ENCODE results near the gene KIZ.

Gene KIZ

DNA sequence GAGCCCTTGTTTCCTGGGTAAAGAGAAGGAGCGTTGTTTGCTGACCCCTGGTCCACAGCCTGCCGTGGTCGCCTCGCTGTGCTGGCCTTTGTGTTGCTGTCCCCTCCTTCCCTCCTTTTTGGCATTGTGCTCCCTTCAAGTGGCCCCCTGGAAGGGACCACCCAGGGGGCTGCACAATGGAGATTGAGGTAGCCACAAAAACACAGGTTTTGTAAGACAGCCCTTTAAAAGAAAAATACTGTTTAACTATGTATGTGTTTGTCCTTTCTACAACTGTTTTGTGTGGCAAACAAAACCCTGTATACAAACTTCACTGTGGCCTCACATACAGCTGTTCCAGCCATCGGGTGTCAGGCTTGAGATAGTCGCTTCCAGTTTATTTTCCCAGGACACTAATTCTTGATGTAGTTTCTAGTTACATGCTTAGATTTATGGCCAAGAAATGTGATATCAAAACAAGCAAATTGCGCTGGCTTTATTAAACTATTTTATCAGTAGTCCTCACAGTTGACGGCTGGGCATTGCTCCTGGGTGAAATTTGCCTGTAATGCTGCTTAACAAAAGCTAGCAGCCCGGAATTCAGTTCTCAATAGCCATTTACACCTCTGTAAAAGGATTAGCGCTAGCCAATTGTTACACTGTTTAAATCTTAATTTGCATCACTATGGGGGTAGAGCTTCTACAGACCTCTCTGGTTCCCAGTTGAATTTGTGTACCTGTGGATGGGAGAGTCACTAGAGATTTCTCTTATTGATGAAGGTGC is 64.1 kb downstream of the KIZ start:
- no peak overlapping the region for H3K9ac ChIP-seq (ENCODE audit: low read length)
- H3K4me1 ChIP-seq (ENCODE audit: control insufficient read depth, insufficient read depth, low read length), result no peaks in the 10 kb centered on the region
- H3K36me3 ChIP-seq (ENCODE audit: control insufficient read depth, insufficient read depth, low read length), result no peaks in the 10 kb centered on the region

DNA sequence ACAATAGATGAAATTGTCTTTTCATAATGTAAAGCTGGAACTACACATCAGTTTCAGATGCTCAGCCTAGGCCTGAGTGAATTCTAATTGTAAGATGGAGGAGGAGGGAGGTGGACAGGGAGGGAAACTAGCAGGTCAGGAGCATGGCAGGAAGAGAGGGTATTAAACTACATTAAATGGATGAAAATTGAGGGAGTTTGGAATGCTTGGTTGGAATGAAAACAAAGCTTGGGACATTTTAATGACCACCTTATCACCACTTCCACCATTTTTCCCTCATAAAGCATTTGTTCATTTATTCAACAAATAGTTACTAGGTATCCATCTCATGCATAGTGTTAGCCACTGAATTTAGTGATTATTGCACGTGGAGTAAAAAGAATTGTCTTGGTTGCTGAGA is 65.0 kb downstream of the KIZ start:
- Histone ChIP-seq H3K36me3 (ENCODE audit: control insufficient read depth, insufficient read depth, low read length) (no peaks in the 10 kb centered on the region), H3K9ac (ENCODE audit: low read length) (no peak overlapping the region), H3K27me3 (ENCODE audit: control insufficient read depth, insufficient read depth, low read length) (no peaks in the 10 kb centered on the region), H3K4me3 (ENCODE audit: low read length) (no peak overlapping the region), H3K4me1 (ENCODE audit: control insufficient read depth, insufficient read depth, low read length) (no peaks in the 10 kb centered on the region), H3K9me3 (ENCODE audit: control insufficient read depth, low read length) (no peaks in the 10 kb centered on the region)

More for the DNA sequence above, 64.1 kb downstream of the KIZ start:
- Histone ChIP-seq H3K27me3 (ENCODE audit: control insufficient read depth, insufficient read depth, low read length) (no peaks in the 10 kb centered on the region), H3K4me3 (ENCODE audit: low read length) (no peak overlapping the region), H3K9me3 (ENCODE audit: control insufficient read depth, low read length) (no peaks in the 10 kb centered on the region)

DNA sequence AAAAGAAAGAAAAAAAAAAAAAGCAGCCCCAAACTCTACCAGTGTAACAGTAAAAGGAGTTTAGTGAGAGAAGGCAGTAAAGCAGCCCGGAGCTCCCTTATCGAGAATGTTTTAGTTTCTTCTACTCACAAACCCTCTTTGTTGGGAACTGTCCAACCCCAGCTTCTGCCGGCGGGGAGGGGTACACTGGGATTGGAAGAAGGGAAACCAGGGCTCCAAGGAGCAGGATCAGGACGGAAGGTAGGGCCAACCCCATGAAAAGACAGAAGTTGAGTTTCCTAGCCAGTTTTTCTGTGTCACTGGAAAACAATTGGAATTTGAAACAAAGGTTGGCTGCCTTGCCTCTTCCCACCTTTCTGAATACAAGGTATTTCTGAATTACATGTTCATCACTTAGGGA is 66.0 kb downstream of the KIZ start:
- Histone ChIP-seq H3K36me3 (ENCODE audit: control insufficient read depth, insufficient read depth, low read length) (no peaks in the 10 kb centered on the region), H3K9me3 (ENCODE audit: control insufficient read depth, low read length) (no peaks in the 10 kb centered on the region), H3K27me3 (ENCODE audit: control insufficient read depth, insufficient read depth, low read length) (no peaks in the 10 kb centered on the region), H3K4me1 (ENCODE audit: control insufficient read depth, insufficient read depth, low read length) (no peaks in the 10 kb centered on the region), H3K4me3 (ENCODE audit: low read length) (no peak overlapping the region), H3K9ac (ENCODE audit: low read length) (no peak overlapping the region)

DNA sequence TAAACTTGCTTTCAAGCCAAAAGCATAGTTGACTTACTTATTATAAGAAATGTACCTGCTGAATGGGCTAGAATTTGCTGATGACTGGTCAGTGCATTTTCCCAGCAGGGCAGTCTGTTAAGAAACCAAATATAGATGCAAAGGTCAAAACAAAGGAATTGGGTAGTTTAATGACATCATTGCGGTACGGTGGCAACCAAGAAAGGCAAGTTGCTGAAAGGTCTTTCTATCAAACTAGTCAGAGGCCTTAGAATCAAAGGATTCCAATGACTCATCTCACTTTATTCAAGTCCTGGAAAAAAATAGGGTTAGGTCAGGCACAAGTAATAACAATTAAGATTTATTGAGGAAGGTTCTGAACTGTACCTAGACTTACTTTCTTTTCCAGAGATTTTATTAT is 76.4 kb downstream of the KIZ start:
- no peaks in the 10 kb centered on the region for H3K4me1 ChIP-seq (ENCODE audit: control insufficient read depth, insufficient read depth, low read length)
- H3K36me3 ChIP-seq (ENCODE audit: control insufficient read depth, insufficient read depth, low read length), result no peaks in the 10 kb centered on the region
- no peak overlapping the region for H3K9ac ChIP-seq (ENCODE audit: low read length)
- H3K27me3 ChIP-seq (ENCODE audit: control insufficient read depth, insufficient read depth, low read length), result no peaks in the 10 kb centered on the region
- H3K9me3 ChIP-seq (ENCODE audit: control insufficient read depth, low read length), result no peaks in the 10 kb centered on the region
- H3K4me3 ChIP-seq (ENCODE audit: low read length), result no peak overlapping the region

DNA sequence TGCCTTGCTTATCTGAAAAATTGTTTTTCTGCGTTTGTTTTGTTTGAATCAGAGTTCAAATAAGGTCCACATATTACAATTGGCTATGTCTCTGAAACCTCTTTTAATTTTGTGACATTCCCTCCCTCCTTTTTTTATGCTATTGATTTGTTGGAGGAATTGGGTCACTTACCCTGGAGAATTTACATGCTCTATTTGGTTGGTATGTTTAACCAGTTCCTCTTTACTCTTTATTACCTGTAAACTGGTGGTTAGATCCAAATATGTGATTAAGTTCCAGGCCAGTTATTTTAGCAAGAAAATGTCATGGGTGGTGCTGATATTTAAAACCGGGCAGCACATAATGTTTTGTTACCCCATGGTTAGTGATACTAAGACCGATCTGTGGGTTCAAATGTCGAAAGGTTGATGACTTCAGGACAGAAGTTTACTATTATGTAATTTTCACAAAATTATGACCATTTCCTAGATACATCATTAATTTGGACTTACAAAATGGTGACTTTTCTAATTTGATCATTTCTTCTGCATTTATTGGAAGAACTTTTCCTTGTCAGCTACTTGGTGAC is 77.3 kb downstream of the KIZ start:
- no peaks in the 10 kb centered on the region for H3K9me3 ChIP-seq (ENCODE audit: control insufficient read depth, low read length)
- H3K4me3 ChIP-seq (ENCODE audit: low read length), result no peak overlapping the region
- no peaks in the 10 kb centered on the region for H3K4me1 ChIP-seq (ENCODE audit: control insufficient read depth, insufficient read depth, low read length)
- H3K36me3 ChIP-seq (ENCODE audit: control insufficient read depth, insufficient read depth, low read length), result no peaks in the 10 kb centered on the region
- no peak overlapping the region for H3K9ac ChIP-seq (ENCODE audit: low read length)
- H3K27me3 ChIP-seq (ENCODE audit: control insufficient read depth, insufficient read depth, low read length), result no peaks in the 10 kb centered on the region

DNA sequence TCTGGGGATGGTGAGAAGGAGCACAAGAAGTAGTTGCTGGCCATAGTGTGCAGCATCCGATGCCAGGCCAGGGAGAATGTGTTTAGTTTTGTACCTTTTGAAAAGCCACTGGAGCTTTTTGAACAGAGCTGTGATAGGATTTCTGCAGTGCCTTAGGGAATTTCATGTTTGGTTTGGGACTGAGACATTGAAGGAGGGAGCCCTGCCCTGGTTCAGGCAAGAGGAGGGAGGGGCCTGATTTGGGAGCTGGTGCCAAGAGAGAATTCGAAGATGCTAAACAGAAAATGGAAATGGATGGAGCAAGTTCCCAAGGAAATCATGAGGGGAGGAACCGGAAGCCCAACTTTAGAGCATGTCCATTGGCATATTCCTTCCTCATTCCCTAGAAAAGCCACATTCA is 80.7 kb downstream of the KIZ start:
- Histone ChIP-seq H3K4me1 (ENCODE audit: control insufficient read depth, insufficient read depth, low read length) (no peaks in the 10 kb centered on the region), H3K4me3 (ENCODE audit: low read length) (no peak overlapping the region), H3K36me3 (ENCODE audit: control insufficient read depth, insufficient read depth, low read length) (no peaks in the 10 kb centered on the region), H3K27me3 (ENCODE audit: control insufficient read depth, insufficient read depth, low read length) (no peaks in the 10 kb centered on the region), H3K9me3 (ENCODE audit: control insufficient read depth, low read length) (no peaks in the 10 kb centered on the region), H3K9ac (ENCODE audit: low read length) (no peak overlapping the region)

DNA sequence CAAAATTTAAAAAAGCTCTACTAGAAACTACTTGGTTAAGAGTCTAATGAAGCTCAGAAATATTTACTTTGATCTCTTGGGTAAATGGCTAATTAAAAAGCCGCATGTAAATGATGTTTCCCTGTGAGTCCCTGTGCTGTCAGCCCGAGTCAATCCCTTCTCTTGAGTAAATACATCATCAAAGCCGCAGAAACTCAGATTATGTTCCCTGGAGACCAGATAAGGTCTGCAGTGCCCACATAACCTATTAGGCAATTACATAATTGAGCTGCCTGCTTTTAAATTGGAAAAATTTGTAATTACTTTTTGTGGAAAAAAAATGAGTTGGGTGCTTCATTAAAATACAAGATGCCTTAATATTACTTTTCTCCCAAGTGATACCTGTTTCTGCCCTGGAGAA is 83.1 kb downstream of the KIZ start:
- no peak overlapping the region for H3K4me3 ChIP-seq (ENCODE audit: low read length)
- no peaks in the 10 kb centered on the region for H3K4me1 ChIP-seq (ENCODE audit: control insufficient read depth, insufficient read depth, low read length)
- no peaks in the 10 kb centered on the region for H3K9me3 ChIP-seq (ENCODE audit: control insufficient read depth, low read length)
- H3K27me3 ChIP-seq (ENCODE audit: control insufficient read depth, insufficient read depth, low read length), result no peaks in the 10 kb centered on the region
- H3K9ac ChIP-seq (ENCODE audit: low read length), result no peak overlapping the region
- no peaks in the 10 kb centered on the region for H3K36me3 ChIP-seq (ENCODE audit: control insufficient read depth, insufficient read depth, low read length)

DNA sequence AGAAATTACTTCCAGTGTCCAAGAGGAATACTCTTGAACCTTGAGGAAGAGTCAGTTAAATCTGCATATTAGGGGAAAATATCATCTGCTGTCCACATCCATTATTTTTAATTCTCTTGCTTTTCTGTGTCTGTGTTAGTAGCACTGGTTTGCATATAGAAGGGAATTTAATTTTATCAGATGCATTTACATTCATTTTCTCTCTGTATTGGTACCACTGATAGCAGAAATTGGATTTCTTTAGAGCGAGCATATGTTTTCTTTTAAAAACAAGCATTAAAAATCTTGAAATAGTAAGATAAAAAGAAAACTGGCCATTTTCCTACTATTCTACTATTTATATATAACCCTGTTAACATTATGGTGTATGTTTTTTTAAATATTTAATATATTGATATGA is 83.8 kb downstream of the KIZ start:
- Histone ChIP-seq H3K4me3 (ENCODE audit: low read length) (no peak overlapping the region), H3K9ac (ENCODE audit: low read length) (no peak overlapping the region), H3K27me3 (ENCODE audit: control insufficient read depth, insufficient read depth, low read length) (no peaks in the 10 kb centered on the region), H3K9me3 (ENCODE audit: control insufficient read depth, low read length) (no peaks in the 10 kb centered on the region), H3K4me1 (ENCODE audit: control insufficient read depth, insufficient read depth, low read length) (no peaks in the 10 kb centered on the region), H3K36me3 (ENCODE audit: control insufficient read depth, insufficient read depth, low read length) (no peaks in the 10 kb centered on the region)

DNA sequence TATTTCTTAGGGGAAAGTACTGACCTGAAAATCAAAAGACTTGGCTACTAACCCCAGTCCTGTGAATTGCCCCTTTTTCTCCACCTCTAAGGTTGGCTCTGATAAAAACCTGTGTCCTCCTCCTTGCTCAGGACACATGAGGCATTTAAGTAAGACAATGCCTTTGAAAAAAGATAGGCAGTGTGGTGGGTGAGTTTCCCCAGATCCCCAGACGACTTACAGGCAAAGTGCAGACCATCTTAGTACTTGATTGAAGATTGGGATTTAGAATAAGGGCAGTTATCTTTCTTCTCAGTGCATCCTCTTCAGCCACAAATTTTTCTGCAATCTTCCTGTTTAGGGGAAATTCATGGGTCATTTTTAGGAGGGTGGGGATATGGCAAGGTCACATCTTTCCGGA is 87.8 kb downstream of the KIZ start:
- no peak overlapping the region for H3K9ac ChIP-seq (ENCODE audit: low read length)
- H3K4me1 ChIP-seq (ENCODE audit: control insufficient read depth, insufficient read depth, low read length), result no peaks in the 10 kb centered on the region
- H3K4me3 ChIP-seq (ENCODE audit: low read length), result no peak overlapping the region
- H3K36me3 ChIP-seq (ENCODE audit: control insufficient read depth, insufficient read depth, low read length), result no peaks in the 10 kb centered on the region
- no peaks in the 10 kb centered on the region for H3K27me3 ChIP-seq (ENCODE audit: control insufficient read depth, insufficient read depth, low read length)
- H3K9me3 ChIP-seq (ENCODE audit: control insufficient read depth, low read length), result no peaks in the 10 kb centered on the region

DNA sequence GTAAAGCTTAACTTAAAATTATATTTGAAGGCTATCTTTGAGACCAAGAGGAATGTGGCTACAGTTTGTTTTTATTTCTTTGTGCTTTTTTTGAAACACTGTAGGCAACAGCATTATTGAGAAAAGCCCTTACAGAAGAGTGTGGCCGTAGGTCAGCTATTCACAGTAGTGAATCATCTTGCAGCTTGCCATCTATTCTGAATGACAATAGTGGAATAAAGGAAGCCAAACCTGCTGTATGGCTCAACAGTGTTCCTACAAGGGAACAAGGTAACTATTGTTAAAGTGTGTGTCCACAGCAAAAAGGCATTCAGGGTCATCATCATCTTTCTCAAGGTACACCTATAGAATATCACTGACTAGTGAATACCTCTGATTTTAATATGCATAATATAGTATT is 88.5 kb downstream of the KIZ start:
- H3K9ac ChIP-seq (ENCODE audit: low read length), result no peak overlapping the region
- H3K4me1 ChIP-seq (ENCODE audit: control insufficient read depth, insufficient read depth, low read length), result no peaks in the 10 kb centered on the region
- H3K27me3 ChIP-seq (ENCODE audit: control insufficient read depth, insufficient read depth, low read length), result no peaks in the 10 kb centered on the region
- no peaks in the 10 kb centered on the region for H3K9me3 ChIP-seq (ENCODE audit: control insufficient read depth, low read length)
- H3K36me3 ChIP-seq (ENCODE audit: control insufficient read depth, insufficient read depth, low read length), result no peaks in the 10 kb centered on the region
- H3K4me3 ChIP-seq (ENCODE audit: low read length), result no peak overlapping the region

DNA sequence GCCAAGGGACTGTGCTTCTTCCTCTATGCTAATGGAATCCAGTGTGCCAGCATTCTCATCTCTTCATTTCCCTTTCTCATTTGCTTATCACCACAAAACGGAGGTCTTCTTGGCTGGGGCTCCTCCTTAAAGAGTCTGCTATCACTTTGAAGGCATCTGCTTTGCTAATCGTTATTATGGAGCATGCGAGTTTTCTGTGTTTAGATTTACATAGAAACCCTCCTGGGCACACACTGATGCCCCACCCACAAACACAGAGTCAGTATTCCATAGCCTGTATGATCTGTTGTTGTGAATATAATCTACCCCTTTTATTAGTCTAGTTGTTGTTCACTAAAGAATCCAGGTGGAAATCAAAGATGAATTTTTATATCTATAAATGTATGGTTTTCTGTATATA is 93.8 kb downstream of the KIZ start:
- no peaks in the 10 kb centered on the region for H3K9me3 ChIP-seq (ENCODE audit: control insufficient read depth, low read length)
- no peaks in the 10 kb centered on the region for H3K27me3 ChIP-seq (ENCODE audit: control insufficient read depth, insufficient read depth, low read length)
- no peak overlapping the region for H3K9ac ChIP-seq (ENCODE audit: low read length)

DNA sequence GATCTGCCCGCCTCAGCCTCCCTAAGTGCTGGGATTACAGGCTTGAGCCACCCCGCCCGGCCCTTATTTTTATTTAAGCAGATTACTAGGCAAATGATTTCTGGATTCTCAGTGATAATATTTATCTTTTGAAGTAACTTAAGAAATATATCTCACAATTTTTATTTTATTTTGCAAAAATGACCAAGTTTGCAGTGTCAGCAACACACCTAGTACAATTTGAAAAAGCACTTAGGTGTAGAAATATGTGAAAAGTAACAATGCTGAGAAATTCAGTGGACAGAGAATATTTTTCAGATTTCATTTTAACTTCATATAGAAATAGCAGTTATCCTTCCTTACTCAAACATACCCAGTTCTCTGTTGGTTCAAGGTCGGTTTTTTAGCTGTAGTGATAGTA is 98.3 kb downstream of the KIZ start:
- Histone ChIP-seq H3K27me3 (ENCODE audit: control insufficient read depth, insufficient read depth, low read length) (no peaks in the 10 kb centered on the region), H3K9me3 (ENCODE audit: control insufficient read depth, low read length) (no peaks in the 10 kb centered on the region), H3K36me3 (ENCODE audit: control insufficient read depth, insufficient read depth, low read length) (no peaks in the 10 kb centered on the region), H3K4me1 (ENCODE audit: control insufficient read depth, insufficient read depth, low read length) (no peaks in the 10 kb centered on the region), H3K9ac (ENCODE audit: low read length) (no peak overlapping the region), H3K4me3 (ENCODE audit: low read length) (no peak overlapping the region)

More for the DNA sequence above, 93.8 kb downstream of the KIZ start:
- Histone ChIP-seq H3K36me3 (ENCODE audit: control insufficient read depth, insufficient read depth, low read length) (no peaks in the 10 kb centered on the region), H3K4me1 (ENCODE audit: control insufficient read depth, insufficient read depth, low read length) (no peaks in the 10 kb centered on the region), H3K4me3 (ENCODE audit: low read length) (no peak overlapping the region)

Data from mucosa of stomach (tissue), 1 donor.